ENCODE data around the gene SMIM23. TPM values are rescaled to one million over a fixed set of nuclear protein-coding genes. Genes with fewer than 3 reads are reported as not detected.

SMIM23 gene
- total and polyA plus RNA-seq, 5 experiments from 2014 or later = not detected

DNA sequence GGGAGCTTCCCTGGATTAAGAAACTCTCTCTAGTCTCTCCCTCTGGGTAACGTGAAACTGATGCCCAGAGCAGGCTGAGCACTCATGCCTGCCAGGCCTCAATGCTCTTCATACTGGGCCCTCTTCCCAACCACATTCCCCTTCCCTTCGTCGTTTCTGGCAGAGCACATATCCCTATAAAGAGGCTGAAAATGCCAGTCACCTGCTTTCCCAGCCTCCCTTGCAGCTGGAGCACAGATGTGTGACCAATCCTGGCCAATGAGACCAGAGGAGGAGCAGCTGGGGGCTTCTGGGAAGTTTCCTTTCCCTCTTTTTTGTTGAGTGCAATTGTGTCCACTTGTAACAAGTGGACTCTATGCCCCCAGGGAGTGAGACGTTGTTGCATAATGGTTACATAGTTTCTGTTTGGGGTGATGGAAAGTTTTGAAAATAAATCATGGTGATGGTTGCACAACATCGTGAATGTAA is 30.2 kb upstream of the SMIM23 start:
- Mint-ChIP-seq H3K27me3 (peaks cover 0 to 8% (median 4%) of the 10 kb centered on the region in 5 donors), H3K4me3 (no peak overlapping the region), H3K27ac (no peak overlapping the region), H3K9me3 (peaks cover 0 to 13% (median 4%) of the 10 kb centered on the region in 9 donors), H3K36me3 (peaks cover 0 to 10% (median 0%) of the 10 kb centered on the region in 3 donors), H3K4me1 (no peaks in the 10 kb centered on the region)
- DNase-seq (no peak), ATAC-seq (no peak)
- POLR2A ChIA-PET = no interaction called here

DNA sequence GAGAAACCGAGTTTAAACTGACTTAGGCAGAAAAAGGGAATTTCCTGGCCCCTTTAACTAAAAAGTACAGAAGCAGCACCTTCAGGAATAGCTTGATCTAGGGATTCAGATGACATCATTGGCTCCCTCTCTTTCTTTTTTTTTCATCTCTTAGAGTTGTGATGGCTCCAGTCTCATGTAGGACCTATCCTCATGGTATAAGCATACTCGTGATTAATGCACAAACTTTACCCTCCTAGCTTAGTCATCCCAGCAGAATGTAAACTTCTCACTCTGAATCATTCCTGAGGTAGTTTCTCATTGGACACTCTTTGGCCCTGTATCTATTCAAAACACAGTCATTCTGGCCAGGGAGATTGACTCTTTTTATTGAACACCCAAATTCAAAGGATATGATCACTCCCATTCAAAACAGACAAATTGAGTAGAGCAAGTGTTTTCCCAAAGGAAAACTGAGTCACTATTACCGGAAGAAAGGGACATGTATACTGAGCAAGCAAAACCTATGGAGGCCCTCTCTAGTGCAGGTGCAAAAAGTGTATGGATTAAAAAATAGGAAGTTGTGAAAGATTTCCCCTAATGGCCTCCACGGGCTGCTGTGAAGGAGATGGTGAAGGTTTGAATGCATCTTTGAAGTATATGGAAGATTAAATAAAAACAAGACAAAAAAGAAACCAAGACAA is 27.6 kb upstream of the SMIM23 start:
- Mint-ChIP-seq H3K9me3 (peaks cover 0 to 19% (median 7%) of the 10 kb centered on the region in 9 donors), H3K4me1 (no peaks in the 10 kb centered on the region), H3K36me3 (peaks cover 0 to 10% (median 0%) of the 10 kb centered on the region in 3 donors), H3K27ac (no peak overlapping the region), H3K4me3 (no peak overlapping the region), H3K27me3 (peaks cover 0 to 8% (median 2%) of the 10 kb centered on the region in 5 donors)
- ATAC-seq = no peak
- no peak for DNase-seq
- POLR2A ChIA-PET = no interaction called here

DNA sequence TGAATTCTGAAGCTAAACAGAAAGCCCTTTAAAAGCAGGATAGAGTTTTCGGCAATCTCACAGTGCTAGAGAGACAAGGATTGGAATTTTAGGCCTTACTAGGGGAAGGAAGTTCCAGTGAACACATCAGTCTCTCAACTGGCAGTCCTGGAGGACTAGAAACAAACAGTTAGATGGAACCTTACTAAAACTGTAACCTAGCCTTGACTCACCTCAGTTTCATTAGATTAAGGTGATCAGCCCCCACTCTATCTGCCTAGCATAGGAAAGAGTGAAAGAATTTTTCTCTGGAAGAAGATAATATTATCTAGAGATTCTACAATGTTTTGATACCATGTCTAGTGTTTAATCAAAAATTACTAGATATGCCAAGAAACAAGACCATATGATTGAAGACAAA is 25.8 kb upstream of the SMIM23 start:
- Mint-ChIP-seq H3K36me3 (peaks cover 0 to 10% (median 0%) of the 10 kb centered on the region in 3 donors), H3K27ac (no peak overlapping the region), H3K4me3 (no peak overlapping the region), H3K9me3 (peaks cover 0 to 19% (median 7%) of the 10 kb centered on the region in 9 donors), H3K4me1 (no peaks in the 10 kb centered on the region), H3K27me3 (peaks cover 3 to 15% (median 7%) of the 10 kb centered on the region in 5 donors)
- ATAC-seq (no peak), DNase-seq (no peak)
- POLR2A ChIA-PET = no interaction called here

DNA sequence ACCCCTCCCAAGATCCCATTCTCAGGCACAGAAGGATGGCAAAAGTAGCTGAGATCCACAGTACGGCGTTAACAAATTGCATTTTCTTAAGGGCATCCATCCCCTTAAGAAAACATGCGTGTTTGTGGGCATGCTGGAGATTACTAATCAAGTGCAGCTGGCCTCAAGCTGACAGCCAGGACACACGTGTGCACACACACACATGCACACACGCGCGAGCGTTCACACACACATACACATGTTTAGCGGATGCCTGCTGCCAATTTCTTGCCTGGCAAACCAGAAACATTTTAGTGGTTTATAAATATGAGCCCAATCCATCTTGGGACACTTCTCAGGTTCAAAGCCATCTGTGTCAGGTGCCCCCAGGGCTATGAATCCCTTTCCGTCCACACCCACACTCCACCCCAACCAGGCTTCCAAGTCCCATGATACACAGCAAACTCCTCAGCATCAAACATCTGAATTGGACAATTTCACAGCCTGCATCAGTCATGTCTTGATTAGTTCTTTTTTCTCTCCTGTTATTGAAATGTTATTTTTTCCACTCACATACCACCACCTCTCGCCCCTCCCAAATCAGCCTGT is 23.5 kb upstream of the SMIM23 start:
- ATAC-seq = no peak
- POLR2A ChIA-PET = no interaction called here
- H3K4me1 Mint-ChIP-seq = no peaks in the 10 kb centered on the region
- no peak overlapping the region for H3K4me3 Mint-ChIP-seq
- DNase-seq = no peak
- peaks cover 0 to 10% (median 0%) of the 10 kb centered on the region in 3 donors for H3K36me3 Mint-ChIP-seq
- H3K9me3 Mint-ChIP-seq = peaks cover 0 to 29% (median 8%) of the 10 kb centered on the region in 9 donors
- H3K27me3 Mint-ChIP-seq = peaks cover 6 to 17% (median 9%) of the 10 kb centered on the region in 5 donors
- H3K27ac Mint-ChIP-seq = no peak overlapping the region

DNA sequence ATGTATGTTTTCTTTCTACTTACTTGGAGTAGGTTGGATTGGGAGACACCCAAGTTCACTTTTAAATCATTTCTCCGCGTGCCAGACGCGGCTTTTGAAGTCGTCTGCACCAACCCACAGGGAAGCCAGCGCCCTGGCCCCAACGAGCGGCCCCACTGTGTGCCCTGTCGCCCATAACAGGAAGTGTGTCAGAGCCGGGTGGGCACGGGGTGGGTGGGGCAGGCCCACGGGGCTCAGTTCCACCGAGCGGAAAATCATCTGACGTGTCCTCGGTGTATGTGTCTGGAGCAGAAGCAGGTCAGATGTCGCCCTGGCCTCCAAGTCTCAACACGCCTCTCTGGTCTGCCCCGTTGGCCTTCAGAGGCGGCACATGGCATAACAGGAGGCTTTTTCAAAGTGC is 22.7 kb upstream of the SMIM23 start:
- Mint-ChIP-seq H3K36me3 (peaks cover 0 to 10% (median 0%) of the 10 kb centered on the region in 3 donors), H3K9me3 (peaks cover 0 to 35% (median 12%) of the 10 kb centered on the region in 9 donors), H3K4me1 (no peaks in the 10 kb centered on the region), H3K27me3 (peaks cover 6 to 17% (median 9%) of the 10 kb centered on the region in 5 donors), H3K4me3 (no peak overlapping the region), H3K27ac (no peak overlapping the region)
- POLR2A ChIA-PET = no interaction called here
- DNase-seq (no peak), ATAC-seq (no peak)

DNA sequence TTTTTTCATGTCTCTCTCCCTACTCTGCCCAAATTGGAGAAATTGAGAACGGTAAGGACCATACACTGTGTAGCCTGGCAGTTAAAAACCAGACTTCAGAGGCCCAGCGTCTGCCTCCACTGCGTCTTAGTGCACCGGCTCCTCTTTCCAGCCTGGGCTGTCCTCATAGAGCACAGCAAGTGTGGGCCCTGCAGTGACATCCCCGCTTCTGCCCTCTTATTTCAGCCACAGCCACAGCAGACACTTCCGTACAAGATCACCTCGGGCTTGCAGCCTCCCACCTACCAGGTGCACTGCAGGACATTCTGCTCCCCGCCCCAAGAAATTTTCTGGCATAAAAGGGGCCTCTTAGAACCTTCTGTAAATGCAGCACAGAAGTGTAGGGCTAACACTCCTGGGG is 21.4 kb upstream of the SMIM23 start:
- DNase-seq (no peak), ATAC-seq (no peak)
- no peak overlapping the region for H3K27ac Mint-ChIP-seq
- POLR2A ChIA-PET = no interaction called here
- peaks cover 7 to 17% (median 12%) of the 10 kb centered on the region in 5 donors for H3K27me3 Mint-ChIP-seq
- peaks cover 0 to 2% (median 0%) of the 10 kb centered on the region in 3 donors for H3K36me3 Mint-ChIP-seq
- H3K4me3 Mint-ChIP-seq = no peak overlapping the region
- no peaks in the 10 kb centered on the region for H3K4me1 Mint-ChIP-seq
- H3K9me3 Mint-ChIP-seq = peaks cover 0 to 34% (median 8%) of the 10 kb centered on the region in 9 donors

DNA sequence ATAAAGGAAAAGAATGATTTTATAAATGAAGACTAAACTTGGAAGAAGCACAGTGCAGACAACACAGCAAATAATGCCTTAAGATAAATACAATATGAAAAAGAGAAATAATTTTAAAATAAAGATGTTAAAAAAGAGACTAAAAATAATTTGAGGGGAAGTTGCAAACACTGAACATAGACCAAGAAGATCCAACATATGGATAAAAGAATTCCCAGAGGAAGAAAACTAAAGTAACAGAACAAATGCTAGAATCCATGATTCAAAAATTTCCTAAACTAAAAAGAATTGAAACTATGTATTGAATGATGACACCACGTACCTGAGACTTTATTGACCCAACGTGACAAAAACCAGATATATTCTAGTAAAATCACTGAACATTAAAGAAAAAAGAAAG is 18.7 kb upstream of the SMIM23 start:
- peaks cover 0 to 3% (median 0%) of the 10 kb centered on the region in 4 donors for H3K4me1 Mint-ChIP-seq

DNA sequence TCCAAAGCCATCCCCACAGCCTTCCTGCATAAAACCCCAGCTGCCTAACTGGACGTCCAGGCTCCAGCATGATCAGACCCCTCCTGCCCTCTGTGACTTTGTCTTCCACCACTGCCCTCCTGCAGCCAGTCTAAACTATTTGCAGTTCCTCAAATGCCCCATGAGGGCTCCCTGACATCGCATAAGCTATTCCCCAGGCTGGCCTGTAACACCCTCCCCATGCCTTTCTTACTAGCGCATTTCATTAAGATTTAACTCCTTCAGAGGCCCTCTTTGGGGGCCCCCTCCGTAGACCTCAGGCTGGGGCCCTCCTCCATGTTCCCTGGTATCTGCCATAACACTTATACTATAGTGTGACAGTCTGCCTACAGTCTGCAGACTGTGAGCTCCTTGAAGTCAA is 15.5 kb upstream of the SMIM23 start:
- Mint-ChIP-seq H3K9me3 (peaks cover 0 to 17% (median 8%) of the 10 kb centered on the region in 9 donors), H3K27me3 (peaks cover 4 to 13% (median 12%) of the 10 kb centered on the region in 5 donors), H3K4me1 (peaks cover 0 to 3% (median 0%) of the 10 kb centered on the region in 4 donors), H3K4me3 (no peak overlapping the region), H3K27ac (peak overlapping the region in 1 of 10 donors; percentile 61), H3K36me3 (no peaks in the 10 kb centered on the region)
- DNase-seq = no peak
- POLR2A ChIA-PET = no interaction called here
- no peak for ATAC-seq

More for the DNA sequence above, 18.7 kb upstream of the SMIM23 start:
- Mint-ChIP-seq H3K27me3 (peaks cover 9 to 26% (median 18%) of the 10 kb centered on the region in 5 donors), H3K27ac (no peak overlapping the region), H3K9me3 (peaks cover 0 to 17% (median 8%) of the 10 kb centered on the region in 9 donors), H3K36me3 (no peaks in the 10 kb centered on the region), H3K4me3 (no peak overlapping the region)
- POLR2A ChIA-PET = no interaction called here
- no peak for DNase-seq
- ATAC-seq = no peak

DNA sequence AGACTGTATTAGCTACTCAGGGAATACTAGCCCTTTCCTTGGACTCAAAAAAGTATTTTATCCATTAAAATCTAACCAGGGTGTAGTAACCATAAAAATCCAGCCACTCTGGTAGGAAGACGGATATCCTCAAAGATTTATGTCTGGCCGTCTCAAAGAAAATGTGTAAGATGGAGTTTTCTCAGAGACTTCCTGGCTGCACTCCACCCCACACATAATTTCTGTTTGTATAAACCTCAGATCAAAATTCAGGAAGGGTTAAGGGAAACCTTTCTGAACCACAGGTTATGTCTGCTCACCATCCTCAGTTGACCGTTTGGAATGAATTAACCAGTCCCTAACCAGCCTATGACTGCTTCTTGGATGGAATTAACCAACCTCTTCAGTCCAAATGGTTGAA is 13.8 kb upstream of the SMIM23 start:
- DNase-seq (no peak), ATAC-seq (no peak)
- H3K9me3 Mint-ChIP-seq = peaks cover 0 to 9% (median 2%) of the 10 kb centered on the region in 9 donors
- peaks cover 3 to 13% (median 7%) of the 10 kb centered on the region in 5 donors for H3K27me3 Mint-ChIP-seq
- POLR2A ChIA-PET = no interaction called here
- no peaks in the 10 kb centered on the region for H3K36me3 Mint-ChIP-seq
- H3K4me3 Mint-ChIP-seq = no peak overlapping the region
- H3K4me1 Mint-ChIP-seq = peaks cover 0 to 3% (median 0%) of the 10 kb centered on the region in 4 donors
- no peak overlapping the region for H3K27ac Mint-ChIP-seq

DNA sequence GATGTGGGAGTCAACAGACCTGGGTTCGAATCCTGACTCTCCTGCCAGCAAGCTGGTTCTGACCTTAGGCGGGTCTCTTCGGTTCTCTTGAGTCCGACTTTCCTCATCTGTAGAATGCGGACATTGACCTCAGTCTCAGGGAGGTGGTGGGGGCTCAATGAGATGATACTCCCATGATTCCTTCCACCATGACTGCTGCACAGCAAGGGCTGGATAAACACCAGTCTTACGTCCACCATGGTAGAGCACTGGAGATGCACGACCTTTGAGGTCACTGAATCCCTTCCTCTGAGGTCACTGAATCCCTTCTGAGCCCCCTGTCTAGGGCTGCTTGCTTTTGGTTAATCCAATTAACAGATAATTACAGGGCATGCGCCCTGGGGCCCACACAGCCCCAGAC is 12.5 kb upstream of the SMIM23 start:
- H3K4me3 Mint-ChIP-seq = no peak overlapping the region
- ATAC-seq (no peak), DNase-seq (no peak)
- H3K4me1 Mint-ChIP-seq = peaks cover 0 to 3% (median 0%) of the 10 kb centered on the region in 4 donors
- peaks cover 3 to 21% (median 7%) of the 10 kb centered on the region in 5 donors for H3K27me3 Mint-ChIP-seq
- no peak overlapping the region for H3K27ac Mint-ChIP-seq
- POLR2A ChIA-PET = no interaction called here
- H3K36me3 Mint-ChIP-seq = no peaks in the 10 kb centered on the region
- H3K9me3 Mint-ChIP-seq = peaks cover 0 to 2% (median 0%) of the 10 kb centered on the region in 9 donors

DNA sequence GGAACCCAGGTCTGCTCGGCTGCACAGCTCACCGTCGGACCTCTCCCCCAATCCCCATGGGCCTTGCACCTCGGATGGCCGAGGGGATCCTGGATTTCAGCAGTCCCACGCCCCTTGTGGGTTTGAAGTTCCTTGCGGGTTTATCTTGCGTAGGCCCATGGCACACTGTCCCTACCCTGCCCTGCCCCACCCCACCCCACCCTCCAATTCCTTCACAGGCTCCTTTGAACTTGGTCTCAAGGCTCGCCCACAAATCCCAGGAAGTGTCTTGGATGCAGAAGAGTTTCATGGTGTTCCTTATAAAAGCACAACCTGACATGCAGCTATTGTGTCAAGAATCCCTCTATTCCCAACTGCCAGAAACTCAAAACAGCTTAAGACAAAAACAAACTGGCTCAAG is 11.2 kb upstream of the SMIM23 start:
- Mint-ChIP-seq H3K4me3 (no peak overlapping the region), H3K9me3 (peaks cover 0 to 5% (median 0%) of the 10 kb centered on the region in 9 donors), H3K4me1 (peaks cover 0 to 3% (median 0%) of the 10 kb centered on the region in 4 donors), H3K27me3 (peaks cover 2 to 21% (median 9%) of the 10 kb centered on the region in 5 donors), H3K36me3 (no peaks in the 10 kb centered on the region), H3K27ac (no peak overlapping the region)
- ATAC-seq = no peak
- POLR2A ChIA-PET = no interaction called here
- DNase-seq = no peak

DNA sequence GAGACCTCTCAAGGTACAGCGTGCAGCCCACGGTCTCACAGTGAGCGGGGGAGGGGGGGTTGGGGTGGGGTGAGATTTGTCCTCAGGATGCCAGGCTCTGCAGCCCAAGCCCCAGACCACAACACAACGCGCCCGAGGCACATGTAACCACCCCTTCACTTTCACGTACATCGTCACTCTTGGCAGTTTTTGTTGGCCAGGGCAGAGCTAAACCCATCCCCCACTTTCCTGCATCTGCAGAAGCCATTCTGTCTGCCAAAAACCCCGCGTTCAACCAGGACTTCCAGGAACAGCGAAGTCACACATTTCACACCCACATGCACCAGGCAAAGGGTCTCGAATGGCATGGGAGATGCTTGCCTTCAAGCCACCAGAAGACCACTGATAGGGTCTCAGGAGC is 9.4 kb upstream of the SMIM23 start:
- peaks cover 2 to 18% (median 4%) of the 10 kb centered on the region in 5 donors for H3K27me3 Mint-ChIP-seq
- ATAC-seq (no peak), DNase-seq (no peak)
- peaks cover 0 to 5% (median 0%) of the 10 kb centered on the region in 9 donors for H3K9me3 Mint-ChIP-seq
- no peaks in the 10 kb centered on the region for H3K4me1 Mint-ChIP-seq
- no peaks in the 10 kb centered on the region for H3K36me3 Mint-ChIP-seq
- no peak overlapping the region for H3K4me3 Mint-ChIP-seq
- H3K27ac Mint-ChIP-seq = peak overlapping the region in 1 of 10 donors; percentile 46
- POLR2A ChIA-PET = no interaction called here
